ENCODE data around the gene FXYD6. TPM values are rescaled to one million over a fixed set of nuclear protein-coding genes. Genes with fewer than 3 reads are reported as not detected.

The FXYD6 gene
- total RNA-seq, 2 donors from 2014 or later, result 17.5 to 17.8 TPM

DNA sequence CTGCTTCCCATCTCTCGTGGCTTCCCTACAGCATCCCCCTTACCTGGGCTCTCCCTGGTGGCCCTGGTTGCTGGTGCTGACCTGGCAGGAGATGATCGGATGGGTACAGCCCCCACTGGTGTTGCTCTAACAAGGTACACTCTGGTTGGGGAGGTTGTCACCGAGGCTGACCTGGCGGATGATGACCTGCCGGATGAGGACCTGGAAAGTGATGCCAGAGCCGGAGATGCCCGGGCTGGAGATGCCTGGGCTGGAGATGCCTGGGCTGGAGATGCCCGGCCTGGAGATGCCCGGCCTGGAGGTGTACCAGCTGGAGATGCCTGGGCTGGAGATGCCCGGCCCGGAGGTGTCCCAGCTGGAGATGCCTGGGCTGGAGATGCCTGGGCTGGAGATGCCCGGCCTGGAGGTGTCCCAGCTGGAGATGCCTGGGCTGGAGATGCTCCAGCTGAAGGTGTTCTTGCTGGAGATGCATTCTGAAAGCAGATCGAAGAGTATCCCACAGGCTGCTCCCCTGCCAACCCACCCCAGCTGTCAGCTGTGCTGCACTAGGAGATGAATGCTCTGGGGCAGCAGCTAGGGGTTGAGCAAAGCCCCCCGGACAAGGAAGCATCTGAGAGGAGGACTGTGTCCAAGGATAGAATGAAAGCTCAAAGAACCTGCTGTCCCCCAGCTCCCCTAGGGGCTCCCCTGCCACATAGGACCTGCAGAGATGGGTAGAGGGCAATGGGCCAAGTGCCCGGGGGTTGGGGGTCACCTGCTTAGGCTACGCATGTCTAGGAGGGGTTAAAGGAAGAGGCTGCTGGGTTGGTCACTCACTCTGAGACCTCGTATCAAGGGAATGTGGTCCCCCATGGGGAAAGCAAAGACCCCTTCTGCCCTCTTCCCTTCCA lies 42.2 kb upstream of the FXYD6 start:
- Histone ChIP-seq H3K9me3 (no peaks in the 10 kb centered on the region), H3K27me3 (replicated peaks; ENCODE audit: insufficient read depth) (no peaks in the 10 kb centered on the region), H3K36me3 (no peaks in the 10 kb centered on the region), H3K27ac (no peak overlapping the region), H3K4me1 (ENCODE audit: control insufficient read depth in 1 of 2, low read depth in 2 of 2) (no peaks in the 10 kb centered on the region), H3K4me3 (no peak overlapping the region)
- ATAC-seq (ENCODE audit: insufficient number of reproducible peaks, low FRiP score, low read depth), result no peak
- DNase-seq (ENCODE audit: low spot score), result no peak
- TF ChIP-seq, protein P1, sequence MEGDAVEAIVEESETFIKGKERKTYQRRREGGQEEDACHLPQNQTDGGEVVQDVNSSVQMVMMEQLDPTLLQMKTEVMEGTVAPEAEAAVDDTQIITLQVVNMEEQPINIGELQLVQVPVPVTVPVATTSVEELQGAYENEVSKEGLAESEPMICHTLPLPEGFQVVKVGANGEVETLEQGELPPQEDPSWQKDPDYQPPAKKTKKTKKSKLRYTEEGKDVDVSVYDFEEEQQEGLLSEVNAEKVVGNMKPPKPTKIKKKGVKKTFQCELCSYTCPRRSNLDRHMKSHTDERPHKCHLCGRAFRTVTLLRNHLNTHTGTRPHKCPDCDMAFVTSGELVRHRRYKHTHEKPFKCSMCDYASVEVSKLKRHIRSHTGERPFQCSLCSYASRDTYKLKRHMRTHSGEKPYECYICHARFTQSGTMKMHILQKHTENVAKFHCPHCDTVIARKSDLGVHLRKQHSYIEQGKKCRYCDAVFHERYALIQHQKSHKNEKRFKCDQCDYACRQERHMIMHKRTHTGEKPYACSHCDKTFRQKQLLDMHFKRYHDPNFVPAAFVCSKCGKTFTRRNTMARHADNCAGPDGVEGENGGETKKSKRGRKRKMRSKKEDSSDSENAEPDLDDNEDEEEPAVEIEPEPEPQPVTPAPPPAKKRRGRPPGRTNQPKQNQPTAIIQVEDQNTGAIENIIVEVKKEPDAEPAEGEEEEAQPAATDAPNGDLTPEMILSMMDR (IDR thresholded peaks at IDR 0.05), result no peak

DNA sequence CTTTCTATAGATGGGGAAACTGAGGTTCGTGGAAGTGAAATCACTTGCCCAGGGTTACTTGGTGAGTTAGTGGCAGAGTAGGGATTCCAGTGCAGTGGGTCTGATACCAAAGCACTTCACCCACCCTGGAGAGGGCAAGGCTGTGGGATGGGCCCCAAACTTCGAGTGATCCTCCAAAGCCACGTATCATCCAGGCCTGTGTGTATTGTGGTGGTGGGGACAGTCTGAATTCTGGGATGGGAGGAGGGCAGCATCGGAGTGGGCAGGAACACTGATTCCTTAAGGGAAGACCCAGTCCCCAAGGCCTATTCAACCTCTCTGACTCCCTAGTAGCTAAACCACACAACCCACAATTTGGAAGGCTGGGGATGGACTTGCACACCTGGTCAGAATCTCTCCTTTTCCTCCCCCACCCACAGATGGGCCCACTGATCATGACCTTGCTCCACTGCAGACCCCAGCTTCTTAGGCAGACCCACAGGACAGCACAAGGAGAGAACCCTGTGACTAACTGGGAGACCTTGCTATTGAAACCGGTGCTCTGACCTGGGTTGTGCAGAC lies 41.2 kb upstream of the FXYD6 start:
- no peaks in the 10 kb centered on the region for H3K9me3 ChIP-seq

DNA sequence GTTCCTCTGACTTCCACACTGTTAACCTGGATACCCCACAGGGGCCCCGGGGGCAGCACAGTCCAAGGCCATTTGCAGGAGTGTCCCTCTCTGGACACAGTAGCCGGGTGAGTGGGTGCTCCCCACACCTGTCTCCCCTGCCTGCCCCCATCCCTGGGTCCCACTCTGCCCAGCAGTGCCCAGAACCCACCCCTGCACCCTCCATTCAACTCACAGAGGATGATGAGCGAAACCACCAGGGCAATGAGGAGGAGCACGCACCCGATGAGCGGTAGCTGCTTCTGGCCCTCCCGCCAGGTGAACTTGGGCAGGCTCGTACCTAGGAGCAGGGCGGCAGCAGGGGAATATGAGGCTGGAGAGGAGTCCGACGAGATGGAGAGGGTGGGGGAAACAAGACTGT lies 40.5 kb upstream of the FXYD6 start:
- H3K4me3 ChIP-seq, result no peak overlapping the region
- TF ChIP-seq, protein P1 (IDR thresholded peaks at IDR 0.05), result no peak
- no peaks in the 10 kb centered on the region for H3K9me3 ChIP-seq
- no peaks in the 10 kb centered on the region for H3K36me3 ChIP-seq
- no peaks in the 10 kb centered on the region for H3K27me3 ChIP-seq (replicated peaks; ENCODE audit: insufficient read depth)
- no peaks in the 10 kb centered on the region for H3K4me1 ChIP-seq (ENCODE audit: control insufficient read depth in 1 of 2, low read depth in 2 of 2)
- ATAC-seq (ENCODE audit: insufficient number of reproducible peaks, low FRiP score, low read depth), result no peak
- no peak for DNase-seq (ENCODE audit: low spot score)
- no peak overlapping the region for H3K27ac ChIP-seq

More for the DNA sequence above, 41.2 kb upstream of the FXYD6 start:
- Histone ChIP-seq H3K4me1 (ENCODE audit: control insufficient read depth in 1 of 2, low read depth in 2 of 2) (no peaks in the 10 kb centered on the region), H3K36me3 (no peaks in the 10 kb centered on the region), H3K4me3 (no peak overlapping the region), H3K27me3 (replicated peaks; ENCODE audit: insufficient read depth) (no peaks in the 10 kb centered on the region), H3K27ac (no peak overlapping the region)
- TF ChIP-seq, protein P1 (IDR thresholded peaks at IDR 0.05), result no peak
- DNase-seq (ENCODE audit: low spot score) (no peak), ATAC-seq (ENCODE audit: insufficient number of reproducible peaks, low FRiP score, low read depth) (no peak)

DNA sequence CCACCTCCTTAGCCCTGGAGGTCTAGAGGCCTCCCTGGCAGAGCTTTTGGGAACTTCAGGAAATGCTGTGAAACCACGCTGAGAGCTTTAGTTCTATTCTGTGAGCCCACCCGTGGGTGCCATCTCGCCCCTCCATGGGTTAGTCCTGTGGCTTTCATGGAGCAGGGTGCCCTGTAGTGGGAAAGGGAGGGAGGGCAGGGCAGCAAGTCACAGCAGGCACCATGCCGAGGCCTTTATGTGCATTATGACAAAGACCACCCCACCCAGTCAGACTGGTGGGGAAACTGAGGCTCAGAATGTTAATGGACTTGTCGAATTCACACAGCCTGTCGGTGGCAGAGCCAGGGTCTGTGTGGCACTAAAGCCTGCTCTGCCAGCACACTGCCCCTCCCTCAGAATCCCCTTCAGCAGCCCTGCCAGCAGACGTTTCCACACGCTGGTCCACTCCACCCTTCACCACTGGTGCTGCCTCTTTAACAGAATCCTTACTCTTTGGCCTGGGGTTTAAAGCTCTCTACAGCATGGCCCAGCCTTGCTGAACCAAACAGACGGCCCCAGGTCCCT lies 39.3 kb upstream of the FXYD6 start:
- Histone ChIP-seq H3K36me3 (no peaks in the 10 kb centered on the region), H3K9me3 (no peaks in the 10 kb centered on the region), H3K27ac (no peak overlapping the region), H3K4me1 (ENCODE audit: control insufficient read depth in 1 of 2, low read depth in 2 of 2) (no peaks in the 10 kb centered on the region), H3K4me3 (no peak overlapping the region), H3K27me3 (replicated peaks; ENCODE audit: insufficient read depth) (no peaks in the 10 kb centered on the region)
- TF ChIP-seq, protein P1 (IDR thresholded peaks at IDR 0.05), result no peak
- no peak for ATAC-seq (ENCODE audit: insufficient number of reproducible peaks, low FRiP score, low read depth)
- DNase-seq (ENCODE audit: low spot score), result no peak

DNA sequence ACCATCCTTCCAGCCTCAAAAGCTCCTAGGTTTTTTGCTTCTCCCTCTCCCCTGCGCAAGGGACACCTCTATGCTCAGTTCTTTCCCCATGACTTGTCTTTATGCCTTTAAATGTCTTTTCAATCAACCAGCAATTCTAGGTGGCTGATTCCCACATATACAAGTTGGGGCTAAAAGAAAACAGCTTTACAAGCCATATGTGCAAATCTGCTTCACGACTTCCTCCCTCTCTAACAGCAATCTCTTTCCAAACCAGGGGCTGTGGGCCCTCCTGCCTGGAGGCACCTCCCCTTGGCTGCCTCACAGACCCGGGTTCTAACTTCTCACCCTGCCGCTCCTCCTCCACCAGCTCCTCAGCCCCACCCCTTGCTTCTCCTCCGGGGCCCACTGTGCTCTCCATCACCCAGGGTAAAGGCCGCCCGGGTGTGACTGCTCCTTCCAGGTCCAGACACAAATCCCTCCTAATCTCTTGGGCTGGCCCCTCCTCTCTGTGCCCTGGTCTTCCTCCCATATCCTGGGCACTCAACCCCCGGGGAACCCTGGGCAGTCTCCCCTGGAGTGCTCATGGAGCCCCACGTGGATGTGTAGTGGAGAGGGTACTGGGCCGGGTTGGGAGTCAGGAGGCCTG lies 38.6 kb upstream of the FXYD6 start:
- Histone ChIP-seq H3K4me3 (no peak overlapping the region), H3K9me3 (no peaks in the 10 kb centered on the region), H3K27me3 (replicated peaks; ENCODE audit: insufficient read depth) (no peaks in the 10 kb centered on the region), H3K4me1 (ENCODE audit: control insufficient read depth in 1 of 2, low read depth in 2 of 2) (no peaks in the 10 kb centered on the region), H3K36me3 (no peaks in the 10 kb centered on the region), H3K27ac (no peak overlapping the region)
- no peak for ATAC-seq (ENCODE audit: insufficient number of reproducible peaks, low FRiP score, low read depth)
- TF ChIP-seq, protein P1 (IDR thresholded peaks at IDR 0.05), result no peak
- DNase-seq (ENCODE audit: low spot score), result no peak

Measured in thoracic aorta (tissue), 2 donors.